Activated gamma-delta T cell (primary cell): Measurements from ENCODE around the gene TNFAIP8L3.
"Not testable (repeated sequence)": the region's sequence is repeated elsewhere in the genome, so short reads cannot be mapped to it uniquely, and the experiment has no call there.

ENCODE experiments used
- DNase-seq: peaks from one replicate; lab custom pipeline; 2025; lab: John Stamatoyannopoulos, UW

Gene TNFAIP8L3

GRCh38 chr15:51060030-51060673 lies 34.6 kb downstream of the TNFAIP8L3 start:
- DNase-seq, result no peak

- no peak for DNase-seq
Measured at GRCh38 chr15:51054535-51054934, 40.2 kb downstream of the TNFAIP8L3 start.

- DNase-seq, result no peak
Measured at GRCh38 chr15:51053571-51053970, 41.1 kb downstream of the TNFAIP8L3 start.

DNA sequence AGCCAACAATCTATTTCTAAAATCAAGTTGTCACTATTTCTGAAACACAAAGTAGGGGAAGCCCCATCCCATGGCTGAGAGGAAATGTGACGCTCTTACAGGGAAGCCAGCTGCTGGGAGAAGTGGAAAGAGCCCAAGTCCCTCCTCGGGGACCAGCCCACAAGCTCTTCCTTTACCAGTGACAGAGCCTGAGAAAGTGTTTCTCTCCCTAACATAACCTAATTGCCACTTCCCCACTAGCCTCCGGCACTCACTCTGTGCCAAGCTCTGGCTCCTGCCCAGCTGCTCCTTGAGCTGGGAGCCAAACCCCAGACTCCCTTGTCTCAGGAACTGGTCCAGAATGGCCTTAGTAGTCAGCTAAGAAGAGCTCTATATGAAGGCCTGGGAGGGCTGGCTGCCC lies 42.9 kb downstream of the TNFAIP8L3 start:
- DNase-seq, result no peak

DNA sequence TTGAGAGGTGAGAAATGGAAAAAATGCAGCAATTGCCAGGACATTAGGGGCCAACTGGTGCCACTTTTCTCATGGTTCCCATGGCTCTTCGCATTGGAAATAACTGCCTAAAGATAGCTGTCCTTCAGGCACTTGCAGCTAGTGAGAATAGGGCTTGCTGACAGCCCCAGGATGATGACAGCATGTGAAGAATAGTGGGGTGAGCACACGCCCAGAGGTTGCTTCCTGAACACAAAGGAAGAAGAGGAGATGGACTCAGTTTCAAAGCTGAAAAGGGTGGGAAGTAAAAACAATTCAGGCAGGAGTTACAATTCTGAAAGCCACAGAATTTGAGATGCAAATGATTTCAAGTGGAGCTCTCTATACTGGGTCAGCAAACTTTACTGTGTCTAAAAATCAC lies 45.6 kb downstream of the TNFAIP8L3 start:
- no peak for DNase-seq

DNA sequence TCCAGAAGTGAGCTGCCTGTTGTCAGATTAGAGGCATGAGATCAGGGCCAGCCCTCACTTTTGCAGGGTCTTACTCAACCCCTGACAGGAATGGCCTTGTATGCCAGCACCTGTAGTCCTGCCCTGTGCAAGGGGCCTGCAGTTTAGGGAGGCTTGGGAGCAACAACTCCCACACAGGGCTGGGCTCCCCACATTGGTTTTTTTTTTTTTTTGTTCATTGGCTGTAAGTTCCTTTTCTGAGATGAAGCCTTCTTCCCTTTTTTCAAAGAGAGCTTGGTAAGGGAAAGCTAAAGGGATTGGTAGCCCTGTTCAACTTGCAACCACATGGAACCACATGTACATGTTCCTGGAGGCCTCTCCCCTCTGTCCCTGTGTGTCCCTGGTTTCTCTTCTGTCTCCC lies 46.4 kb downstream of the TNFAIP8L3 start:
- no peak for DNase-seq

- no peak for DNase-seq
Measured at GRCh38 chr15:51046799-51047449, 47.8 kb downstream of the TNFAIP8L3 start.

DNA sequence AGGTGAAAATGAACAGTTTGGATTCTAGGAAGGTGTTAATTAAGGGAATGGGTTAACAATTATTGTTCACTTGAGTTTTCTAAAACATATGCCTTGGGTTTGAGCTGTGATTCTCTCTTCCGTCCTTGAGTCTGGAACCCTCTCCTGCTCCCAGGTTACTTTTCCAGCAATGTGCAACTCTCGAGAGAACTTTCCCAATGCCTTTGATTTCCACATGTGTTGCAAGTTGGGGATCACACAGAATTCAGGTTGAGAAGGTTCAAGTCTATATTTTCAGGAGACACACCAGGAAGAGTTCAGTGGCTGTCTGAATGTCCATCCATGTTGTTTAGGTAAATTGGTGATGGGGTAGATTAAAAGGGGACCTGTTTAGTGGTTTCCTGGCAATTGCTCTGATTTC lies 48.7 kb downstream of the TNFAIP8L3 start:
- no peak for DNase-seq

GRCh38 chr15:51044037-51044727 lies 50.5 kb downstream of the TNFAIP8L3 start:
- no peak for DNase-seq

DNA sequence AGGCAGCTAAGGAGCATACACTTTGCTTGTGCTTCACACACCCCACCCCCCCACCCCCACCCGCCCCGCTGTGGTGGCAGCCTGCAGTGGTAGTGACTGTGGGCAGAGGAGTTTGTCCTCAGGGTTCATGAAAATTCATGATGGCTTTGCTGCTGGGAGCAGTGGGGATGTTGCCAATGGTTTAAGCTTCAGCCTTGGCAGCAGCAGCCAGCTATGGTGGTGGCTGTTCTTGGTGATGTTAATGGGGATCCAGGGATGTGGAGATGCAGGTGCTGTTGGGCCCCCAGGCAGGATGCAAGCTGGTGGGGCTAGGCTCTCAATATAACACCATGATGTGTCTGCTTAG lies 55.8 kb downstream of the TNFAIP8L3 start:
- DNase-seq, result no peak

DNA sequence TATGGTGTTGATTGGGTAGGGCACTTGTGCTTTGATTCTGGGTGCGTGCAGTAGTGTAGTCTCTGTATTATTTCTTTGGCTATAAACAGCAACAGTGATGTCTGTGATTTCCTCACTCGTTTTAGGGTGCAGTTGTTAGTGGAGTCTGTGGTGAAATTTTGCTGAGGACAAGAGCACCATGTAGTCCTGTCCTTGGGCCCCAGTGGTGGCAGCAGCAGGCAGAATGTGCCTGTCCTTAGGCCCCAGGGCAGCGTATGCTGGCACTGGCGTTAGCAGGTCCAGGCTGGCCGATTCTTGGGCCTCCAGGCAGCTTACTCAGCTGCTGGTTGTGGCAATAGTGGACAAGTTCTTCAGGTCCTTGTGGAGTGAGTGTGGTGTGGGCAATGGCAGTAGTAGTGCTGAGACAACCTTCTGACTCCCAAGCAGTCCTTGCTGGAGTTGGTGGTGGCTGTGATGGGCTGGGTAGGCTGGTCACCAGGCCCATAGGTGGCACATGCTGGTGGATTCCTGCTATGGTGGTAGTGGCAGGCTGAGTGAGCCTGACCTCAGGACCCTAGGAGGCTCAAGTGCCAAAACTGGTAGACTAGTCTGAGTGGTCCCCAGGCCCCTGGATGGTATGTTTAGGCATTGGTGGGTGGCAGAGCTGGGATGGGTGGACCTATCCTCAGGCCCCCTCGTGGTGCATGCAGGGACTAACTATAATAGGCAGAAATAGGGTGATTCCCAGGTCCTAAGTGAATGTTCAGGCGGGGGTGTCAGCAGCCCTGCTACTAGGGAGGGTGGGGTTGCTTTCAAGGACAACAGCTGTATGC lies 56.3 kb downstream of the TNFAIP8L3 start:
- no peak for DNase-seq

- not testable (repeated sequence) for DNase-seq
Measured at GRCh38 chr15:51037474-51037873, 57.2 kb downstream of the TNFAIP8L3 start.

DNA sequence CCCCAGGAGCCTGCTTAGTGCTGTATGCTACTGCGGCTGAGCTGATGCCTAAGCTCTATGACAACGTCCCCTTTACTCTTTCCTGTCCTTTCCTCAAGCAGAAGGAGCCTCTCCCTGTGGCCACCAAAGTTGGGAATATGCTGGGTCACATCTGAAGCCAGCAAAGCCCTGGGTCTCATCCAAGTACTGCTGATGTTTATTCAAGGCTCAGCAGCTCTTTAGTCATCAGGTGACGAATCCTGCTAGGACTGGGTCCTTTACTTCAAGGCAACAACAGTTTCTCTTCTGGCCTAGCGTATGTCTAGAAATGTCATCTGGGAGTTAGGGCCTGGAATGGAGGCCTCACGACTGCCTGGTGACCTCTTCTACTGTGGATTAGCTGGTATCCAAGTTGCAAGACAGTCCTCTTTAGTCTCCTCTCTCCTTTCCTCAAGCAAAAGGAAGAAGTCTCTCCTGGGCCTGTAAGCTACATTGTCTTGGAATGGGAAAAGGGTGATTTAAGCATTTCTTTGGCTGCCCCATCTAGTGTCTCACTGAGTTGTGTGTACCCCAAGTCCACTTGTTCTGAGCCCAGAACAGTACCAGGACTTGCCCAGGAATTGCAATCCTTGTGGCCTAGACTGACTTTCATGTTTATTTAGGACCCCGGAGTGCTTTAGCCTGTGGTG lies 63.9 kb downstream of the TNFAIP8L3 start:
- no peak for DNase-seq

DNA sequence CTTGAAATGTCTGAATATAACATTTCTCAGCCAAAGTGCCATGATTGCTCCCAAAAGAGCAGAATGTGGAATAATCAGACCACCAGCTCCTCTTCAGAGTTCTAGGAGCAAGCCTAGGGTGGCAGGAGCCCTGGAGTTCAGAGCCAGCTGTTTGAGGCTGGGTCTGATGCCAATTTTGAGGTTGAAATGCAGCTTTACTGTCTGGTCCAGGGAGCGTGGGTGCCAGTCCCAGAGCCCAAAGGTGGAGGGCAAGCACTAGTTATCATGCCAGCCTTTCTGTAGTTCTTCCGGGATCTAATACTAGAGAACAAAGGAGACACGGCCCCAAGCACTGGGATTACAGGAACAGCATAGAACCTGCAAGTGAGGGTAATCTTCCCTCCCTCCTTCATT lies 69.3 kb downstream of the TNFAIP8L3 start:
- no peak for DNase-seq

DNA sequence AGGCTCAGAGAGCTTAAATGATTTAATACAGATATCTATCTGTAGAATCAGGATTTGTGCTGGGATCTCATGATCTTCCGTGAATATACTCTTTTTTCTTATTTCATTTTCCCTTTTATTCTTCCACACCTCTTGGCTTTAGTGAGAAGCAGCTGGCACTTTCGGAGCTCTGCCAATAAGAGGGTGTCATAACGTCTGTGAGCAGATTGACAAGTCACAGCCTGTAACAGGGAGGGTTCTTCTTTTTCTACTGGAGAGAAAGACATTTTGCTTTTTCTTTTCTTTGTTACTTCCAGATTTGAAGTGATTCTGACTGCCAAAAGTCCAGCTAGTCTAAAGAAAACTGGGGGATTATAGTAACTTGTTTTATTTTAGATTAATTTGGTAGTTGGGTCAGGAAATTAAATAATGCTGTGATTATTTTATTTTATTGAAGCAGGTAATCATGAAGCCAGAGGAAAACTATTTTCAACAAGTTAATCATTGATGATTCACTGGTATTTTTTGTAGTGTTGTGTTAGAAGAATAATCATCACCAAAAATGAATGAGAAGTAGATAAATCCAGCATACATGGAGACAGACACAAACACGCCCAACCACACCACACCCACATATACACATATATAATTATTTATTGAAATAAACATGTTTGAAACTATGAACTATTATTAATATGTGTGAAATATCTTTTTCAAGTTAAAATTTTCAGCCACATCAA lies 69.8 kb downstream of the TNFAIP8L3 start:
- DNase-seq, result no peak

GRCh38 chr15:51023499-51023898 lies 71.2 kb downstream of the TNFAIP8L3 start:
- DNase-seq, result no peak

GRCh38 chr15:51022206-51022605 lies 72.5 kb downstream of the TNFAIP8L3 start:
- no peak for DNase-seq

- DNase-seq, result no peak
Measured at GRCh38 chr15:51016615-51017014, 78.1 kb downstream of the TNFAIP8L3 start.

DNA sequence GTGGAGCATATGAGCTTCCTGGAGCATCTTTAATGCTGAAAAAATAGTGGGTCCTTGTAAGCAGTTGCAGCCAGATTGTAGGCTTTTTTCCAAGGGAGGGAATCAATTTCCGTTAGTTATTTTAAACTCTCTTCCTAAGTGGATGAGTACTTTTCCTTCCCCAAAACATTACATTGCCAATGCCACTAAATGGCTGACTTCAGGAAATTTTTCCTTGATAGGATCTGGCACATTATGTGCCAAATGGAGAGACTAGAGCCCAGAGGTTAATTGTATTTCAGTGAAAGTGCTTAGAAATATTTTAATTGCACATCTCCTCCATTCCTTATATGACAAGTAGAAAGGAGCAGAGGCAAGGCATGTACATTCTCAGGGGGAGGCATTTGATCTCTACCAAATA lies 83.5 kb downstream of the TNFAIP8L3 start:
- DNase-seq, result no peak

DNA sequence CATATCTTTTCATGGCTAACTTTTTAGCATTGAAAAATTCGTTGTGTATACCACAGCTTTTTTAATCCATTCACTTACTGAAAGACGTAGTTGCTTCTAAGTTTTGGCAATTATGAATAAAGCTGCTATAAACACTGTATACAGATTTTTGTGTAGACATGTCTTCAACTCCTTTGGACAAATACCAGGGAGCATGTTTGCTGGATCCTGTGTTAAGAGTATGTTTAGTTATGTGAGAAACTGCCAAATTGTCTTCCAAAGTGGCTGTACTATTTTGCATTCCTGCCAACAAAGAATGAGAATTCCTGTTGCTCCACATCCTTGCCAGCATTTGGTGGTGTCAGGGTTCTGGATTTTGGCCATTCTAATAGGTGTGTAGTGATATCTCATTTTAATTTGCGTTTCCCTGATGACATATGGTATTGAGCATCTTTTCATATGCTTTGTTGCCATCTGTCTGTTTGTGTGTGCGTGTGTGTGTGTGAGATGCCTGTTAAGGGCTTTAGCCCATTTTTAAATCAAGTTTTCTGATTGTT lies 87.5 kb downstream of the TNFAIP8L3 start:
- DNase-seq, result no peak
